ENCODE results near the gene GSAP.

DNA sequence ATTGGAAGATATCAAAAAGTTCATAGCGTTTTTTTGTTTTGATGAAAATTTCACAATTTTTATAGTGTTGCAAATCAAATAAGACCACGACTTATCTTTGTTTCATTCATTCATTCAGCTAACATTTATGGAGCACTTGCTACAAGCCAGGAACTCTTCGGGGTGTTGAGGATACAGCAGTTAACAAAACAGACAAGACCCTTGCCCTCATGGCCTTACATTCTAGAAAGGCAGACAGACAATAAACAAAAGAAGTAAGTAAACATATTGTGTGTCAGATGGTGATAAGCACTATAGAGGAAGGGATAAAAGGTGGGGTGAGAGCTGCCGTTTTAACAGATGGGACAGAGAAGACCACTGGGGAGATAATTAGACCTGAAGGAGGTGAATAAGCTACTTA is 41.6 kb upstream of the GSAP start:
- TF ChIP-seq POLR2A (IDR thresholded peaks at IDR 0.05; ENCODE audit: low read depth, low read length) (no peak), CEBPB (IDR thresholded peaks at IDR 0.05; ENCODE audit: low read depth, low read length) (no peak), NFE2L2 (IDR thresholded peaks at IDR 0.05; ENCODE audit: low read depth, low read length) (no peak), RFX5 (IDR thresholded peaks at IDR 0.05; ENCODE audit: low read depth, low read length) (no peak), MAFK (IDR thresholded peaks at IDR 0.05; ENCODE audit: low read depth, low read length) (no peak), RAD21 (IDR thresholded peaks at IDR 0.05; ENCODE audit: low read length) (no peak), MAZ (IDR thresholded peaks at IDR 0.05; ENCODE audit: borderline replicate concordance, low read depth, low read length) (no peak), CHD1 (IDR thresholded peaks at IDR 0.05; ENCODE audit: low read depth, low read length) (no peak), MXI1 (IDR thresholded peaks at IDR 0.05; ENCODE audit: borderline replicate concordance, low read depth, low read length) (no peak)
- TF ChIP-seq, protein P1, sequence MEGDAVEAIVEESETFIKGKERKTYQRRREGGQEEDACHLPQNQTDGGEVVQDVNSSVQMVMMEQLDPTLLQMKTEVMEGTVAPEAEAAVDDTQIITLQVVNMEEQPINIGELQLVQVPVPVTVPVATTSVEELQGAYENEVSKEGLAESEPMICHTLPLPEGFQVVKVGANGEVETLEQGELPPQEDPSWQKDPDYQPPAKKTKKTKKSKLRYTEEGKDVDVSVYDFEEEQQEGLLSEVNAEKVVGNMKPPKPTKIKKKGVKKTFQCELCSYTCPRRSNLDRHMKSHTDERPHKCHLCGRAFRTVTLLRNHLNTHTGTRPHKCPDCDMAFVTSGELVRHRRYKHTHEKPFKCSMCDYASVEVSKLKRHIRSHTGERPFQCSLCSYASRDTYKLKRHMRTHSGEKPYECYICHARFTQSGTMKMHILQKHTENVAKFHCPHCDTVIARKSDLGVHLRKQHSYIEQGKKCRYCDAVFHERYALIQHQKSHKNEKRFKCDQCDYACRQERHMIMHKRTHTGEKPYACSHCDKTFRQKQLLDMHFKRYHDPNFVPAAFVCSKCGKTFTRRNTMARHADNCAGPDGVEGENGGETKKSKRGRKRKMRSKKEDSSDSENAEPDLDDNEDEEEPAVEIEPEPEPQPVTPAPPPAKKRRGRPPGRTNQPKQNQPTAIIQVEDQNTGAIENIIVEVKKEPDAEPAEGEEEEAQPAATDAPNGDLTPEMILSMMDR (conservative IDR thresholded peaks at IDR 0.05; ENCODE audit: low read depth, low read length), result no peak
- TF ChIP-seq, protein P2, sequence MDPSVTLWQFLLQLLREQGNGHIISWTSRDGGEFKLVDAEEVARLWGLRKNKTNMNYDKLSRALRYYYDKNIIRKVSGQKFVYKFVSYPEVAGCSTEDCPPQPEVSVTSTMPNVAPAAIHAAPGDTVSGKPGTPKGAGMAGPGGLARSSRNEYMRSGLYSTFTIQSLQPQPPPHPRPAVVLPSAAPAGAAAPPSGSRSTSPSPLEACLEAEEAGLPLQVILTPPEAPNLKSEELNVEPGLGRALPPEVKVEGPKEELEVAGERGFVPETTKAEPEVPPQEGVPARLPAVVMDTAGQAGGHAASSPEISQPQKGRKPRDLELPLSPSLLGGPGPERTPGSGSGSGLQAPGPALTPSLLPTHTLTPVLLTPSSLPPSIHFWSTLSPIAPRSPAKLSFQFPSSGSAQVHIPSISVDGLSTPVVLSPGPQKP (IDR thresholded peaks at IDR 0.05; ENCODE audit: borderline replicate concordance, low read depth, low read length), result no peak
- TF ChIP-seq, protein P3, sequence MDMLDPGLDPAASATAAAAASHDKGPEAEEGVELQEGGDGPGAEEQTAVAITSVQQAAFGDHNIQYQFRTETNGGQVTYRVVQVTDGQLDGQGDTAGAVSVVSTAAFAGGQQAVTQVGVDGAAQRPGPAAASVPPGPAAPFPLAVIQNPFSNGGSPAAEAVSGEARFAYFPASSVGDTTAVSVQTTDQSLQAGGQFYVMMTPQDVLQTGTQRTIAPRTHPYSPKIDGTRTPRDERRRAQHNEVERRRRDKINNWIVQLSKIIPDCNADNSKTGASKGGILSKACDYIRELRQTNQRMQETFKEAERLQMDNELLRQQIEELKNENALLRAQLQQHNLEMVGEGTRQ (IDR thresholded peaks at IDR 0.05; ENCODE audit: low read depth, low read length), result no peak

All from IMR-90 (cell line).